HL-60/S4 (cell line): ENCODE data around the gene DAAM1.

Experiments
- in situ Hi-C: fragments of 300-500 bp; cut with MboI; formaldehyde crosslinking; loops from 2 replicates; pipeline ENCODE4 v1.14.3; 2022; ENCODE audit warnings: low sequenced_read_pairs

DAAM1 gene

DNA sequence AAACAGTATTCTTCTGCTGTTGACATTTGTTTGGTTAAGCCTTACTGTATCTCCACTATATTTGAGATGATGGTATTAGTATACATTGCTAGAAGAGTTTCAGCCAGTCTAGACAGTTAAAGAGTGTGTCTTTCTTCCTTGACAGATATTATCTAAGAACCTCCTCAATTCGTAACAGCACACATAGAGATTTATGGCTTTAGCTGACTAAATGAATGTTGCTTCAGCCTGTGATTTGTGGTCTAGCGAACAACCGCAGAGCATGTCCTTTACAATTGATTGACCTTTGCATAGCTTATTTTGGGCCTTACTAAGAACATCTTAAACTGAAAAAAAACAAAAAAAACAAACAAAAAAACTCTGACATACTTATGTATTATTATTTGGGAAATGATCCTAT is 122.2 kb downstream of the DAAM1 start:
- in situ Hi-C loops = no loop called here

- in situ Hi-C loops = no loop called here
Observed at GRCh38 chr14:59311723-59312122, 123.3 kb downstream of the DAAM1 start.

GRCh38 chr14:59313144-59313651 is 124.7 kb downstream of the DAAM1 start:
- in situ Hi-C loops = no loop called here

GRCh38 chr14:59313658-59314608 is 125.5 kb downstream of the DAAM1 start:
- in situ Hi-C loops = no loop called here

GRCh38 chr14:59314953-59315599 is 126.6 kb downstream of the DAAM1 start:
- in situ Hi-C loops = no loop called here

DNA sequence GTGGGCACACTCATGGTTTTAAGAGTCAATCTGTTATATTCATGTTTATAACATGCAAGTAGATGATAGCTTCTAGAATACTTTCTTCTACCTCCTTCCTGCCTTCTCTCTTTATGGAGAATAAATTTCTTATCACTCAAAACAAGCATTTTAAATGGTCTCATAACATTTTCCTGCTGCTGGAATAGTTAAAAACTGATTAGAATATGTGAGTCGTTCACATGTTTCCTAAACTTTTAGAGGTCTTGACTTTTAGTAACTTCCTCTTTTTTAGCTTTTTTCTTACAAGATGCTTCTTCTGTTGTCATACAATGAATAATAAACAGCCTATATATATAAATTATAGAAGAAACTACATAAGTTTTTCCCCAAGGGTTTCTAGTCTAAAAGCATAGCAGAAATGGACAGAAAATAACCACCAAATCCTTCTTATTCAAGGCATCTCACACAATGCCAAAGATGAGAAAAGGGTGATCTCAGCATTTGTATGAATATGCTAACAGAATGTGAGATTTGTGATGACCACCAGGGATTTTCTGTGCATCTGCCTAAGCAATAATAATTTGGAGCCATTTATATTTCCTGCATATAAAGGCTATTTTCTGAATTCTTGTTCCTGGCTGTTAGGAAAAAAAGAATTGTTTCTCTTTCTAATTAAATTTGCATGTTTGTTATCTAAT is 127.8 kb downstream of the DAAM1 start:
- in situ Hi-C loops = no loop called here

DNA sequence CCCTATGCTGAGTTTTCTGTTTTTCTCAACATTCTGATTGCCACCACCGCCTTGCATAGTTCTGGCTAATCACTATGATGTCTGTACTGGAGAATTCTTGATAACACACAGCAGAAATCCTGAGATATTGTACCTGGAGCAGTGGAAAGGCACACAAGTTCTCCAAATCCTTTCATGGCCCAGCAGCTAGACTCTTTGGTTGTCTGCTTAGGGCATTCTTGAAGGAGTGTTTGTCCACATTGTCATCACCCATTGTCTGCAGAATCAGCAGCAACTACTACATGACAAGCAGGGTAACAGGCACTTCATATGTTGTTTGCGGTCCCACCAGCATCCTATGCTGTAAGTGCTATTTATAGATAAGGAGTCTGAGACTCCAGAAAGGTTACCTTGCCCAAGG is 128.9 kb downstream of the DAAM1 start:
- in situ Hi-C loops = no loop called here

- in situ Hi-C loops = no loop called here
Observed at GRCh38 chr14:59317798-59318505, 129.5 kb downstream of the DAAM1 start.

DNA sequence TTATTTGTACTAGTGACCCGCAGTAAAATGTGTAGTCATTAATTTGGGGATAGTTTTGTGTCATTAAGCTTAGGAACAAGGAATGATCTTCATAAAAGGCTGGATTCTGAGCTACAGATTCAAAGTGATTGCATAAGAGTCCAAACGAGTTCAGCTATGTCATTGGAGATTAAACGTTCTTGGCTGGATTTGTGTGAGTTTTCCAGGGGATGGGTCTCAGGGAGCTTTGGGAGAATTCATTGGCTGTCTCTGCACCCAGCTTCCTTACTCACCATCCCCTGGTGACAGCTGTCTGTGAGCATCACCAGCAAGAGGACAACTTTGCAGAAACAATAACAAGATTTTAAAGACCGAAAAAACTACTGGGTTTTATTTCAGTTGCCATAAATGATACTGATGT is 130.4 kb downstream of the DAAM1 start:
- in situ Hi-C loops = no loop called here

DNA sequence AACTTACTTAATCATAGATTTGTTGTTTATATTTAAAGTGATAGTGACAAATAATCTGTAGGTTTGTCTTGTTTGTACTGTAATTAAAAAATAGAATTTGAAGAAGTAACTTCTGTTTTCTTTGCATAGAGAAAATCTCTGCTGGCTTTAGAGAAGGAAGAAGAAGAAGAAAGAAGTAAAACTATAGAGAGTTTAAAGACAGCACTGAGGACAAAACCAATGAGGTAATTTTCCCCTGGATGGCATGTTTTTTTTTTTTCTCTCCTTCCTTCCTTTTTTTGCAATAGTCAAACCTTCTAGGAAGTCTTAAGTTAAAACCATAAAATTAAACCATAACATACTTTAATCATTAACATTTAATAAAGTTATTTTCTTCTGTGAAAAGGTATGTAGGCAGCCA is 131.9 kb downstream of the DAAM1 start:
- in situ Hi-C loops = no loop called here

DNA sequence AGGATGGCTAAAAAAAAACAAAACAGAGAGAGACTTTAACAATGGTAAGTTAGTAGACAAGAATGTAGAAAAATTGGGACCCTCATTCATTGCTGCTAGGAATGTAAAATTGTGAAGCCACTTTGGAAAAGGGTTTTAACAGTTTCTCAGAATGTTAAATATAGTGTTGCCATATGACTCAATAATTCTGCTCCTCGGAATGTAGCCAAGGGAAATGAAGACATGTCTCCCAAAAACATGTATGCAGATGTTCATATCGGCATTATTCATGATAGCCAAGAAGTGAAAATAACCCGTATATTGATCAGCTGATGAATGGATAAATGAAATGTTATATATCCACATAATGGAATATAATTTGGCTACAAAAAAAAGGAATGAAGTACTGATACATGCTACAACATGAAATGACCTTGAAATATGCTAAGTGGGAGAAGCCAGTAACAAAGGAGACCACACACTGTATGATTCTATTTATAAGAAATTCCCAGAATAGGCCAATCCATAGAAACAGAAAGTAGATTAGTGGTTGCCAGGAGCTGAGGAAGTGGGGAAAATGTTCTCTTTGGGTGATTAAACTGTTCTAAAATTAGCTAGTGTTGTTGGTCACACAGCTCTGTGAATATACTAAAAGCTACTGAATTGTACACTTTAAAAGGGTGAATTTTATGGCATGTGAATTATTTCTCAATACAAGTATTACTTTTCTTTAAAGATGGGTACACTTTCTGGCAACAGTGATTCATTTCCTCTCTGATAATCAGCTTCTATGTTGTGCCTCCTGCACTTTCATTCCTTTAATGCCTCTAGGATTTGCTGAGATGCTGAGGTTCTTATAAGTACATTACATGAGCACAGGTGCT is 132.5 kb downstream of the DAAM1 start:
- in situ Hi-C loops = no loop called here

DNA sequence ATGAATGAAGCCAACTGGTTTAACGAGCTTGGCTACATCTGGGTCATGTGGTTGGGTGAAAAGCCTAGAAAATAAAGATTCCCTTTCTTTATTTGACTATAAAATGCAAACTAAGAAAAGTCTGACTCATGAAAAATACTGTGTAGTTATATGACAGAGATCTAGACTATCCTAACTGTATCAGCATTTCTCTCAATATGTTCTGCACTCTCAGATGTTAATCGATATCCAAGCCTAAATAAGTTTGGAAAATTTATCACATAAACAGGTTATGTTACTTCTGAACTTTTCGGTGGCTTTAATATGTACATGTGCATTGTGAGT is 133.1 kb downstream of the DAAM1 start:
- in situ Hi-C loops = no loop called here

DNA sequence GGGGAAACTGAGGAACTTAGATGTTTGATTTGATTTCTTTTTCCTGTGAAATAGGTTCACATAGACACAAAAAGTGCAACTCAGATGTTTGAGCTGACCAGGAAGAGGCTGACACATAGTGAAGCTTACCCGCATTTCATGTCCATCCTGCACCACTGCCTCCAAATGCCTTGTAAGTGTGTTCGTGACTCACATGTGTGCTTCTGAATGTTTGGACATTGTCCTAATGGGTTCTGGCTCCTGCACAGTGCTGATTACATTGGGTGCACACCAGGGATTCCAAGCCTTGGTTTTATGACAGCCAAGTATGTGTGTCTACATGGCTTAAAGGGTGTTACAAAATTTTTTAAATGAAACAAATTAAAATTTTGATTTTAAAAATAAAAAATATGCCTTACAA is 137.4 kb downstream of the DAAM1 start:
- in situ Hi-C loops = no loop called here

DNA sequence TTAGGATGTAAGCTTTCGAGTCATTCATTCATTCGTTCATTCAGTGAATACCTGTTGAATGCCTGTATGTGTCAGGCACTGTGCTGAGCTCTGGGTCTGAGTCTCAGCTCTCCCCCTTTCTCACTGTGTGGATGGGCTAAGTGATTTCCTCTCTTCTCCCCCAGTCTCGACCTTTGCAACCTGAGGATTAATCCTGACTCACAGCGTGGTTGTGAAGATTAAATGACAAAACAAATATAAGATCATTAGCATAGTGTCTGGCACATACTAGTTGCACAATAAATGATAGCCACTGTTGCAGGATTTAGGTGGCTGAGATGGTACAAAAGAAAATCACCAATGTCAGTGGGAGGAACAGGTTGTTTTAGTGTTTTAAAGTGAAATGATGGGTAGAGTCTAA is 140.0 kb downstream of the DAAM1 start:
- in situ Hi-C loops = no loop called here

GRCh38 chr14:59330455-59330854 is 142.0 kb downstream of the DAAM1 start:
- in situ Hi-C loops = no loop called here

- in situ Hi-C loops = no loop called here
Observed at GRCh38 chr14:59331217-59331616, 142.8 kb downstream of the DAAM1 start.

DNA sequence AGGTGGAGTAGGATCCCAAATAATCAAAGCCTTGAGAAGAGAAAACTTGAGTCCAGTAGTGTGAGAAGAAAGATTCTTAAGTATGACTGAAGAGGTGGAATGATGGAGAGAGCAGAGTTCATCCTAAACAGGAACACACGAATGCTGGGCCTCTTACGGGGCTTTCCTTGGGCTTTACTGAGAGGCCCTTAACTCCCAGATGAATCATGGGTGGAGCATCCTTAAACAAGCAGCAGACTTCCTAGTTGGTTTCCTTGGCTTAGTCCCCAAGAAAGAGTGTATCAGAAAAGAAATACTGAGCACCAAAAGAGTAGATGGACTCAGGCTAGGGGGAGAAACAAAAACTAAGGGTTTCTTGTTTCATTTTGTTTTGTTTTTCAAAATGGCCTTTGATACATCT is 144.3 kb downstream of the DAAM1 start:
- in situ Hi-C loops = no loop called here

DNA sequence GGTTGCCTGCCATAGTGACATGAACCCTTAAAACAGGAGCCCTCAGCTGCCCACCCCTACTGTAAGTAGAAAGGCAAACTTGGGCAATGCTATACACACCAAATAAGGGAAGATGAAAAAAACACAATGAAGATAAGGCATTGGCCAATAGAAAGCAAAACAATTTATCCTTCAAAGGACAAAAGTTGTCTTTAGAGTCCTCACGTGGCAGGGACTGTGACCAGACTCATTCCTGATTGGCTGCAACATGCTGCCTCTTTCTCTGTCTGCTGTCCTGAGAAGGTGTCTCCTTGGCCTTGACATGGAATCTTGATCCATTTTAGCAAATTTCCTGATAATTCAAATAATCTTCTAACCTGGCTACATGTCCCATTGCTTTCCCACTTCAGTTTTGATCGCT is 144.8 kb downstream of the DAAM1 start:
- in situ Hi-C loops = no loop called here

- in situ Hi-C loops = no loop called here
Observed at GRCh38 chr14:59333668-59334067, 145.2 kb downstream of the DAAM1 start.

DNA sequence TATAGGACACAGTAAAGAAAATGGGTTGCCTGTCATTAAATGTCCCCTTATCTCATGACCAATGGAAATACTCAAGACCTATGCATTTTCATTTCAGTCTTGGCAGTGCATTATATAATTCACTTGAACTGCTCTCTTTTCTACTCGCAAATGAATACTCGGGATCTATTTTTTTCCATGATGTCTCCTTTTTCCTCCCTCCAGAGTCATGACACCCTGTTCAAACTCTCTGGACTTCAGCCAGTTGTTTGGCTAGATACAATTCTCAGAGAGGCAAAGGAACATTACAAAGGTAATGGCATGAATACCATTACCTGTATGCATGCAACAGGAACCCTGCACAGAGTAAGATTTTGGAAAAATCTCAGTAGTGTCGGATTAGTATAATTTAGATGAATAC is 145.8 kb downstream of the DAAM1 start:
- in situ Hi-C loops = no loop called here
